Measurements from ENCODE around the gene INO80.

The INO80 gene

GRCh38 chr15:40984406-40984805 lies 131.7 kb downstream of the INO80 start:
- no peak for TF ChIP-seq EZH2 (IDR thresholded peaks at IDR 0.05; ENCODE audit: borderline replicate concordance, low read length)
- TF ChIP-seq, protein P1, sequence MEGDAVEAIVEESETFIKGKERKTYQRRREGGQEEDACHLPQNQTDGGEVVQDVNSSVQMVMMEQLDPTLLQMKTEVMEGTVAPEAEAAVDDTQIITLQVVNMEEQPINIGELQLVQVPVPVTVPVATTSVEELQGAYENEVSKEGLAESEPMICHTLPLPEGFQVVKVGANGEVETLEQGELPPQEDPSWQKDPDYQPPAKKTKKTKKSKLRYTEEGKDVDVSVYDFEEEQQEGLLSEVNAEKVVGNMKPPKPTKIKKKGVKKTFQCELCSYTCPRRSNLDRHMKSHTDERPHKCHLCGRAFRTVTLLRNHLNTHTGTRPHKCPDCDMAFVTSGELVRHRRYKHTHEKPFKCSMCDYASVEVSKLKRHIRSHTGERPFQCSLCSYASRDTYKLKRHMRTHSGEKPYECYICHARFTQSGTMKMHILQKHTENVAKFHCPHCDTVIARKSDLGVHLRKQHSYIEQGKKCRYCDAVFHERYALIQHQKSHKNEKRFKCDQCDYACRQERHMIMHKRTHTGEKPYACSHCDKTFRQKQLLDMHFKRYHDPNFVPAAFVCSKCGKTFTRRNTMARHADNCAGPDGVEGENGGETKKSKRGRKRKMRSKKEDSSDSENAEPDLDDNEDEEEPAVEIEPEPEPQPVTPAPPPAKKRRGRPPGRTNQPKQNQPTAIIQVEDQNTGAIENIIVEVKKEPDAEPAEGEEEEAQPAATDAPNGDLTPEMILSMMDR (IDR thresholded peaks at IDR 0.05; ENCODE audit: low read length): no peak
- Histone ChIP-seq H3K4me3 (ENCODE audit: low read depth, low read length, poor library complexity, severe bottlenecking) (no peak overlapping the region), H3K4me1 (ENCODE audit: insufficient read depth, low read length, severe bottlenecking) (no peaks in the 10 kb centered on the region), H3F3A (ENCODE audit: insufficient read depth, low read length) (no peaks in the 10 kb centered on the region), H3K36me3 (ENCODE audit: insufficient read depth, low read length) (peaks cover 92% of the 10 kb centered on the region), H3K9ac (ENCODE audit: low read length) (no peak overlapping the region), H2AFZ (ENCODE audit: low read length) (no peak overlapping the region), H3K9me3 (ENCODE audit: low read length) (no peaks in the 10 kb centered on the region), H3K79me2 (ENCODE audit: insufficient read depth, low read length) (no peaks in the 10 kb centered on the region), H4K20me1 (ENCODE audit: insufficient read depth, low read length) (no peaks in the 10 kb centered on the region), H3K9me2 (ENCODE audit: low read depth, low read length) (no peaks in the 10 kb centered on the region), H3K4me2 (ENCODE audit: low read length) (no peak overlapping the region), H3K27ac (ENCODE audit: low read depth, low read length, poor library complexity, severe bottlenecking) (no peak overlapping the region), H3K27me3 (ENCODE audit: insufficient read depth, low read length) (no peaks in the 10 kb centered on the region)

- no peak overlapping the region for H3K9ac ChIP-seq (ENCODE audit: low read length)
- no peaks in the 10 kb centered on the region for H3K9me2 ChIP-seq (ENCODE audit: low read depth, low read length)
- peaks cover 98% of the 10 kb centered on the region for H3K36me3 ChIP-seq (ENCODE audit: insufficient read depth, low read length)
- no peaks in the 10 kb centered on the region for H3F3A ChIP-seq (ENCODE audit: insufficient read depth, low read length)
- TF ChIP-seq EZH2 (IDR thresholded peaks at IDR 0.05; ENCODE audit: borderline replicate concordance, low read length): no peak
- TF ChIP-seq, protein P1 (IDR thresholded peaks at IDR 0.05; ENCODE audit: low read length): no peak
- no peak overlapping the region for H3K4me2 ChIP-seq (ENCODE audit: low read length)
- H3K27ac ChIP-seq (ENCODE audit: low read depth, low read length, poor library complexity, severe bottlenecking): no peak overlapping the region
- H3K4me3 ChIP-seq (ENCODE audit: low read depth, low read length, poor library complexity, severe bottlenecking): no peak overlapping the region
- no peaks in the 10 kb centered on the region for H3K27me3 ChIP-seq (ENCODE audit: insufficient read depth, low read length)
- no peaks in the 10 kb centered on the region for H3K9me3 ChIP-seq (ENCODE audit: low read length)
- H3K79me2 ChIP-seq (ENCODE audit: insufficient read depth, low read length): no peaks in the 10 kb centered on the region
- no peaks in the 10 kb centered on the region for H3K4me1 ChIP-seq (ENCODE audit: insufficient read depth, low read length, severe bottlenecking)
- H4K20me1 ChIP-seq (ENCODE audit: insufficient read depth, low read length): no peaks in the 10 kb centered on the region
- no peak overlapping the region for H2AFZ ChIP-seq (ENCODE audit: low read length)
These were observed 133.2 kb downstream of the INO80 start for GRCh38 chr15:40982855-40983254.

- H3K27ac ChIP-seq (ENCODE audit: low read depth, low read length, poor library complexity, severe bottlenecking): no peak overlapping the region
- TF ChIP-seq, protein P1 (IDR thresholded peaks at IDR 0.05; ENCODE audit: low read length): no peak
- TF ChIP-seq EZH2 (IDR thresholded peaks at IDR 0.05; ENCODE audit: borderline replicate concordance, low read length): no peak
- H3K79me2 ChIP-seq (ENCODE audit: insufficient read depth, low read length): no peaks in the 10 kb centered on the region
- H2AFZ ChIP-seq (ENCODE audit: low read length): no peak overlapping the region
- H3K9me3 ChIP-seq (ENCODE audit: low read length): no peaks in the 10 kb centered on the region
- H3K4me2 ChIP-seq (ENCODE audit: low read length): no peak overlapping the region
- no peaks in the 10 kb centered on the region for H3K27me3 ChIP-seq (ENCODE audit: insufficient read depth, low read length)
- no peak overlapping the region for H3K4me3 ChIP-seq (ENCODE audit: low read depth, low read length, poor library complexity, severe bottlenecking)
- H3K36me3 ChIP-seq (ENCODE audit: insufficient read depth, low read length): peaks cover 100% of the 10 kb centered on the region
- no peaks in the 10 kb centered on the region for H3F3A ChIP-seq (ENCODE audit: insufficient read depth, low read length)
- no peaks in the 10 kb centered on the region for H3K4me1 ChIP-seq (ENCODE audit: insufficient read depth, low read length, severe bottlenecking)
- no peaks in the 10 kb centered on the region for H4K20me1 ChIP-seq (ENCODE audit: insufficient read depth, low read length)
- no peak overlapping the region for H3K9ac ChIP-seq (ENCODE audit: low read length)
- H3K9me2 ChIP-seq (ENCODE audit: low read depth, low read length): no peaks in the 10 kb centered on the region
These were observed 134.9 kb downstream of the INO80 start for GRCh38 chr15:40981186-40981585.

All from OCI-LY1 (cell line).